ENCODE results near the gene CLK2.

- no peak for TF ChIP-seq CTCF (IDR thresholded peaks at IDR 0.05)
- TF ChIP-seq POLR2AphosphoS5 (IDR thresholded peaks at IDR 0.05): no peak
These were observed 20.1 kb downstream of the CLK2 start for GRCh38 chr1:155253208-155253607.
